Anterior cingulate cortex (tissue), 58 donors: Measurements from ENCODE around the gene KIAA0753.

Experiments used
- DNase-seq, 58 donors: peaks; one replicate each; lab custom pipeline; 2025; lab: John Stamatoyannopoulos, UW

KIAA0753 gene

GRCh38 chr17:6534846-6535514, 105.5 kb downstream of the KIAA0753 start:
- DNase-seq = peak in 1 of 58 donors; percentile 17

- DNase-seq = peak in 2 of 58 donors; percentile 32 to 34
Observed at GRCh38 chr17:6532441-6532885, 108.0 kb downstream of the KIAA0753 start.

GRCh38 chr17:6531575-6531974, 108.9 kb downstream of the KIAA0753 start:
- DNase-seq = no peak

- no peak for DNase-seq
Observed at GRCh38 chr17:6530324-6530920, 110.1 kb downstream of the KIAA0753 start.

GRCh38 chr17:6528557-6528956, 112.0 kb downstream of the KIAA0753 start:
- peak in 17 of 58 donors; percentile 14 to 79 (median 30) for DNase-seq
